HG02973 (cell line): ENCODE measurements around the gene TNK2.
A peak's percentile ranks its signal among the peaks of the same experiment; 100 is the strongest.

Source experiments
- ATAC-seq: cut with Tn5 transposase; IDR thresholded peaks from one replicate; pipeline ENCODE4 v1.9.1; 2021; ENCODE audit warnings: moderate library complexity; ENCODE audit not compliant: unreplicated experiment

TNK2 gene

GRCh38 chr3:195854628-195855294 is 53.6 kb downstream of the TNK2 start:
- no peak for ATAC-seq

- no peak for ATAC-seq
These were observed 54.4 kb downstream of the TNK2 start for GRCh38 chr3:195853996-195854395.

GRCh38 chr3:195853036-195853435 is 55.3 kb downstream of the TNK2 start:
- no peak for ATAC-seq

GRCh38 chr3:195850857-195851543 is 57.4 kb downstream of the TNK2 start:
- ATAC-seq = peak; percentile 89

- ATAC-seq = no peak
These were observed 58.9 kb downstream of the TNK2 start for GRCh38 chr3:195849322-195850074.

GRCh38 chr3:195847055-195847950 is 61.0 kb downstream of the TNK2 start:
- no peak for ATAC-seq

- ATAC-seq = no peak
These were observed 62.9 kb downstream of the TNK2 start for GRCh38 chr3:195845483-195845882.

- no peak for ATAC-seq
These were observed 63.6 kb downstream of the TNK2 start for GRCh38 chr3:195844671-195845218.

GRCh38 chr3:195839260-195840010 is 68.9 kb downstream of the TNK2 start:
- no peak for ATAC-seq

- ATAC-seq = no peak
These were observed 69.6 kb downstream of the TNK2 start for GRCh38 chr3:195838714-195839113.

GRCh38 chr3:195836476-195837135 is 71.7 kb downstream of the TNK2 start:
- ATAC-seq = no peak

GRCh38 chr3:195835791-195836190 is 72.6 kb downstream of the TNK2 start:
- no peak for ATAC-seq

- ATAC-seq = no peak
These were observed 73.4 kb downstream of the TNK2 start for GRCh38 chr3:195834675-195835583.

GRCh38 chr3:195829897-195830254 is 78.5 kb downstream of the TNK2 start:
- ATAC-seq = no peak

- no peak for ATAC-seq
These were observed 79.6 kb downstream of the TNK2 start for GRCh38 chr3:195828762-195829161.

GRCh38 chr3:195825857-195826804 is 82.2 kb downstream of the TNK2 start:
- no peak for ATAC-seq

- no peak for ATAC-seq
These were observed 83.2 kb downstream of the TNK2 start for GRCh38 chr3:195825191-195825588.
